Stimulated activated CD4-positive, alpha-beta T cell treated with anti-CD3 and anti-CD28 coated beads, Interleukin-2, amount 100 ng/mL, for 24 hours (primary cell): Measurements from ENCODE around the gene TNFAIP2.
"Not testable (repeated sequence)": the region's sequence is repeated elsewhere in the genome, so short reads cannot be mapped to it uniquely, and the experiment has no call there.

Experiments used
- DNase-seq, 2 donors: peaks; one replicate each; pipeline ENCODE4 v3.0.0-alpha.2; 2020

The TNFAIP2 gene

DNA sequence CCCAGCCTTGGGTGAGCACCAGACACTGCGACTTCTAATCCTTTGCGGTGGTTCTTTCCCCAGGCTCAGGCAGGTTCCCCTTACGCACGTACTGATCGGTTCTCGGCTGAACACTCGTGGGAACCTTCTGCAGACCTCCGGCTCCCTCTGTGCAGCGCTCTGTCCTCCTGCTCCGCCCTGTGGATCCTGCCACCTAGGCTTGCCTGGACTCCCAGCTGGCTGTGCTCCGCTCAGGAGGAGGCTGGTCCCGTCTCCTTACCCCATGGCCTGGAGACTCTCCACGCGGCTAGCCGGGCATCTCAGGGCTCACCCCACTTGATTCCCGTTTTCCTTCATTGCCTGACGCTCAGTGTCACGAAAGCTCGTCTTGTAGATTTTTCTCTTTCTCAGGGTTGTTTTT lies 34.7 kb downstream of the TNFAIP2 start:
- DNase-seq = no peak

DNA sequence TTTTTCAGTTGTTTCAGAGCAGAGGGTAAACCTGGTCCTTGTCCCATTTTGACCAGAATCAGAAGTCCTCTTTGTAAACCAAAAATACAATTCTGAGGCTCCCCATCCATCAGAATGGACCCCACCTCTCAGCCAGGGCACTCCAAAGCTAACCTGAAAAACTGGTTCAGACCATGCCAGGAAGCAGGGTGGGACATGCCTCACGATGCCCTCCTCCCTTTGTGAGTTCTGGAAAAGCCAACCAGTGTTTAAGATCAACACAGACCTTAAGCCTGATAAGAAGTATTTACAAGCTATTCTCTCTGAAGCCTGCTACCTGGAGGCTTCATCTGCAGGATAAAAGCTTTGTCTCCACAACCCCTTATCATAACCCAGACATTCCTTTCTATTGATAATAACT lies 35.4 kb downstream of the TNFAIP2 start:
- DNase-seq = no peak

DNA sequence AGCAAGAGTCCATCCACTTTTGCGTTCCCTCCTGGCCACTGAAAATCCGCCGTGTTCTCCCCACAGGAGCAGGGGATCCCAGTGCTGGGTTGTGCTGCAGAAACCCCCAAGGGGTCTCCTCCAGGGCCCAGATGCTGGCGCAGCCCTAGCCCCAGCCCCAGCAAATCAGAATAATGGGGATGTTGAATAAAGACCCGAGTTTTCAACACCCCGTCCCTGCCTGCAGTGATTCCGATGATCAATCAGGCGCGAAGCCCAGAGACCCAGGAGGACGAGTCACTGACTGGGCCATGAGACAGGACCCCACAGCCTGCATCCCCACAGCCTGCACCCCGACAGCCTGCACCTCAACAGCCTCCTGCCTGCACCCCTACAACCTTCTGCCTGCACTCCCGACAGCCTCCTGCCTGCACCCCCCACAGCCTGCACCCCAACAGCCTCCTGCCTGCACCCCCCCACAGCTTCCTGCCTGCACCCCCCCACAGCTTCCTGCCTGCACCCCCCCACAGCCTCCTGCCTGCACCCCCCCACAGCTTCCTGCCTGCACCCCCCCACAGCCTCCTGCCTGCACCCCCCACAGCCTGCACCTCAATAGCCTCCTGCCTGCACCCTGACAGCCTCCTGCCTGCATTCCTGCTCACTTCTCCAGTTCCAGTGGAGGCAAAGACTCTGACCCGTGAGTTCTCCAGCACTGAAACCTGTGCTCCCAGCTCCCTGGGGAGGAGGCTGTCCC lies 37.2 kb downstream of the TNFAIP2 start:
- no peak for DNase-seq

DNA sequence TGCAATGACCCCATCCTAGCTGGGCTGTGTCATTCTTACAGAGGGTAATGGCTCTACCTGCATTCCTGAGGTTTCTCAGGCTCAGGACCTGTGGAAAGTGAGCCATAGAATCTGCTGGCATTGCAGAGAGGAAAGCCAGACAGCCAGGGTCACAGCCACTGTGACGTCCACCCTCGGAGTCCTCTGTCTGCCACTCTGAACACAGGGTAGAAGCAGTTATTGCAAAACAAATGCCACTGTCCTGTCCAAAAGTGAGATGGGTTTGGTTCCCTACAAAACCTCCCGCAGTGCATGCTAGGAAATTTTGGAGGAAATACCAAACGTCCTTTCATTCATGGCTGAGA lies 37.8 kb downstream of the TNFAIP2 start:
- DNase-seq = no peak

DNA sequence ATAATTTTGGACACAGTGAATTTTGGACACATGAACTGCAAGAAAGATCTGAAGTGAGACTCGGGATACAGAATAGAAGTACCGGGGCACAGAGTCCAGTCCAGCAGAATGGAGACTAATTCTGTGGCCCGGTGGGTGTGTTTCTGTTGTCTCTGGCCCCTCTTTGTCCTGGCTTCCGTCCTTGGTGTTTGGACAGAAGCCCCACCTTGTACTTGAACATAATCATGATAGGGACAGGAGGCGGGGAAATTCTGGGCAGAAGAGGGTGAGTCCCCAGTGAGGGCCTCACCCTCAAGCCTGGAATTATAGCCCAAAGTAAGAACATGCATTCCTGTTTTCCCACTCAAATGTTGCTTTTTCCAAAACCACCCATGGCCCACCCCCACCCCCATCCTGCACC lies 39.9 kb downstream of the TNFAIP2 start:
- no peak for DNase-seq

DNA sequence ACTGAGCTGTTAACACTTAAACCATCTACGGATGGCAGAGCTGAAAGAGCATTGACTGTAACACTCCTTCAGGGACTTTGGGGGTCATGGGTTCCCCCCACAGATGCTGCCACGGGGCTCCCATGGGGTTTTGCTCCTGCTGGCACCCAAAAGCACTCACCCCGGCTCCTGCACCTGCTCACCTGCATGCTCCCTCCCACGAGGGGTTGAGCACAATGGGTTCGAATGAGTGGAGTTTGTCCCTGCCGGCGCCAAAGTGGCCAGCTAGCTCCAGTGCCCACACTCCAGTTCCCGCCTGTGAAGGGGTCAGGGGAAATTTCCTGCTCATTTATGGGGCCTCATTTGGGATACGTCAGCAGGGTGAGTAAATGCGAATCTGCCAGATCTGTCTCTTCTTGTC lies 40.7 kb downstream of the TNFAIP2 start:
- DNase-seq = no peak

DNA sequence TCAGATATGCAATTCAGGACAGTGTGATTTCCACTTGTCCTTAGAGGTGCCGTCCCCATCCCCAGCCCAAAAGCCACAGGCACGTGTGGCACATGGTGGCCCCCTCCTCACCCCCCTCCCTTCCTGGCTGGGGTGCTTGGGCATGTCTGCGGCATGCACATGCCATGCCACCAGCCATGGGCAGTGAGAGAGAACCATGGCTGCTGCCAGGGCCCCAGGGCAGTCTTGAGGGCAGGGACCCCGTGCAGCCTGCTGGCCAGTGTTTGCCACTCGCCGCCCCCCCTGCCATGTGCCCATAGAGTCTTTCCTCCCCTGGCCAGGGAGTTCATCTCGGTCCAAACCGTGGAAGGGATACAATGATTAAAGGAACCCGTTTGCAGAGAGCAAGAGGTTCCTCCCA lies 41.5 kb downstream of the TNFAIP2 start:
- no peak for DNase-seq

DNA sequence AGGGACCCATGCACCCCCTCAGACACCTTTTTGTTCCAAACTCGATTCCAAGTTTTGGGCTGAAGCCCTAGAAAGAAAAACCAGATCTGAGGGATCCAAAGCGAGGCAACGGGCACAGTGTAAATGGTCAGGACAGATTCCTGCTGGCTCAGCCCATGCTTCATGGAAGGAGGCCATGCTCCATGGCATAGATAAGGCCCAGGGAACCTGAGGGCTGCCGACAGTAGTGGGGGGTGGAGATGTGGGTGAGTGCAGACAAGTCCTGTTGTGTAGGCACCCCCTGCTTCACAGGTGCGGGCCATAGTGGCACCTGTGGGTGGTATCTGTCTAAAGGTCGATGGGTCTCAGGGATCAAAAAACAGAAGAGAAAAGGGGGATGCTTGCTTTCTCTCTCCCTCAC lies 42.1 kb downstream of the TNFAIP2 start:
- no peak for DNase-seq

DNA sequence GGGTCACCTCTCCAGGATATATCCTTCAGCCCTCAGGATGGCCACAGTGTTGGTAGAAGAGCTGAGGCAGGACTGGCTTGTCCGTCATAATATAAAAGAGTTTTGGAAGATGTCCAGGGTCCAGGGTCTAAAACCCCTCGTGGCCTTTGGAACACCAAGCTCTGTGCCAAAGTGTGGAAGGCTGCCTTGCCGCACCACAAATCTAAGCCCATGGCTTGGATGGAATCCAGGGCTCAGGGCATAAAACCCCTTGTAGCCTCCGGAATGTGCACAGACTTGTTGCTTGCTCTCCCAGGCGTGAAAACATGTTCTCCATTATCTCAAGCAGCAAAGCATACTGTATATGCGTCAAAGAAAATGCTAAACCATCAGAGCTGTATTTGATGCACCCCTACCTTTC lies 46.7 kb downstream of the TNFAIP2 start:
- DNase-seq = no peak

DNA sequence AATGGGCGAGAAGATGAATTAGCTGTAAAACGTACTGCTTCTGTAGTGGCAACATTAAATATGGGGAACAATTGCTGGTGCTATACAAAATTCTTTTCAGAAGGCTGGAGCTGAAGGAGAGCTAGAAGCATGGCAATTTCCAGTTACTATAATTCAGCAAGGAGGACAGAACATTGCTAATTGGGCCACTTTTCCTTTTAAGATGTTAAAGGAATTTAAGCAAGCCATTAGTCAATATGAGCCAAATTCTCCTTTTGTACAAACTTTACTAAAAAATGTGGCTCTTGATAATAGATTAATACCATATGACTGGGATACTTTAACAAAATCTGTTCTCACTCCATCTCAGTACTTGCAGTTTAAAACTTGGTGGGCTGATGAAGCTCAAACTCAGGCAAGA lies 47.9 kb downstream of the TNFAIP2 start:
- not testable (repeated sequence) for DNase-seq

DNA sequence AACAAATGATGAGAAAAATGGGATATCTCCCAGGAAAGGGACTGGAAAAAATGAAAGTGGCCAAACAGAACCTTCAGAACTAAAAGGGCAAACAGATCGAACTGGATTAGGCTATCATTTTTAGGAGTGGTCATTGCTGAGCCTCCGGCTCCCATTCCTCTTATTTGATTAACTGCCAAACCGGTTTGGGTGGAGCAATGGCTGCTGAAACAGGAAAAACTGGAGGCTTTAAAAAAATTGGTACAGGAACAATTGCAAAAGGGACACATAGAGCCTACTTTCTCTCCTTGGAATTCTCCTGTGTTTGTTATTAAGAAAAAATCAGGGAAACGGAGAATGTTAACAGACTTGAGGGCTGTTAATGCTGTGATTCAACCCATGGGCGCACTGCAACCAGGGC lies 49.7 kb downstream of the TNFAIP2 start:
- DNase-seq = no peak

DNA sequence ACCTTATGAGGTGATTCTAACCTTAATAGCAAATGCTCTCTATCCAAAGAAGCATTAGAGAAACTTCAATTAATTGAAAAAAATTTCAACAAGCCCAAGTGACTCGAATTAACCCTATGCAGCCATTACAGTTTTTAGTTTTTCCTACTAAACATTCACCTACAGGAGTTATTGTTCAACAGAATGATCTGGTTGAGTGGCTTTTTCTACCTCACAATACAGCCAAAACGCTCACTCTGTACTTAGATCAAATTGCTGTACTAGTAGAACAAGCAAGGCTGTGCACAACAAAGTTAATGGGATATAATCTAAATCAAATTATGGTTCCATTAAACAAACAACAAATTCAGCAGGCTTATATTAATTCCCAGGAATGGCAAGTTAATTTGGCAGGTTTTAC lies 50.6 kb downstream of the TNFAIP2 start:
- DNase-seq = not testable (repeated sequence)

DNA sequence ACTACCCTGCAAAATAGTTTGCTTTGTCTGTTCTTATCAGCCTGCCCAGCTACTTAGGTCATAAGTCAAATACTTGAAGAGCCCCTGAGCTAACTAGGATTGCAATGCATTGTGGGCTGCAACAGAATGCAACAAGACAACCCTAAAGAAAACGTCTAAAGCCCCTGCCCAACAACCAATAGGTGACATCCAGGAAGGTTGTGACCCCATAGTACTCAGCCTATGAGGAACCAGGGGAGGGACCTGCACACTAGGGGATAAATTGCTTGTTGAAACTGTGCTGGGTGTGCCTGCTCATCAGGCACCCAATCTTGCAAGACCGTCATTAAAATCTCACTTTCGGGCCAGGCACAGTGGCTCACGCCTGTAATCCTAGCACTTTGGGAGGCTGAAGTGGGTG lies 52.9 kb downstream of the TNFAIP2 start:
- not testable (repeated sequence) for DNase-seq

DNA sequence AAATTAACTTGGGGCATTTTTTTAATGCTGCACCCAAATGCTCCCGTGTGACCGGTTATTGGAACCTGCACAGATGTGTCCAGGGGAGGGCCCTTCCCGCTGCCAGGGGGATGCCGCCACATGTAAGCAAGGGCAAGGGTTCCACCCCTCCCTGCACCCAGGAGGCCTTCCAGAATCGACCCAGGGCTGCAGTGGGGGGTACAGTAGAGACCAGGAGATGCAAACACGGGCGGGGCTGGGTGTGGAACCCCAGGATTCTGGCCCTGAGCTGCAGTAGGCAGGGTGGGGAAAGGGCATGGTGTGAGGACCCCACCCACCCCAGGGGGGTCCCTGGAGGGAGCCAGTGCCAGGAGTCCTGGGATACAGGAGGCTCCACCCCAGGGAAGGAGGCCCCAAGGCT lies 54.1 kb downstream of the TNFAIP2 start:
- no peak for DNase-seq

DNA sequence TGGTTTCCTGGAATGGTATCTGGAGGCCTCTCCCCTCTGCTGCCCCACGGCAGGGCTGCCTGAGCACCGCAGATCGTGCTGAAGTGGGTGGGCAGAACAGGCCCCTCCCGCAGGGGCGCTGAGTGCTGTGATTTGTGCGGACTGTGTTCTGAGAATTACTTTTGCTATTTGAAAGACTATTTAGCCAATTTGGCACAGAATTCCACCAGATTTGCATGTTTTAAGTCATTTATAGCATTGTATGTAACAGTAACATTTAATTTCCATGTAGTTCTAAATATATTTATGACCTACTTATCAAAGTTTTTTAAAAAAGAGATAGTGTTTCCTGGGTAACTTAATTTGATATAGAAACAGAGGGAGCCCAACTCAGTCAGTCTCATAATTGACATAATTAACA lies 55.3 kb downstream of the TNFAIP2 start:
- DNase-seq = no peak

DNA sequence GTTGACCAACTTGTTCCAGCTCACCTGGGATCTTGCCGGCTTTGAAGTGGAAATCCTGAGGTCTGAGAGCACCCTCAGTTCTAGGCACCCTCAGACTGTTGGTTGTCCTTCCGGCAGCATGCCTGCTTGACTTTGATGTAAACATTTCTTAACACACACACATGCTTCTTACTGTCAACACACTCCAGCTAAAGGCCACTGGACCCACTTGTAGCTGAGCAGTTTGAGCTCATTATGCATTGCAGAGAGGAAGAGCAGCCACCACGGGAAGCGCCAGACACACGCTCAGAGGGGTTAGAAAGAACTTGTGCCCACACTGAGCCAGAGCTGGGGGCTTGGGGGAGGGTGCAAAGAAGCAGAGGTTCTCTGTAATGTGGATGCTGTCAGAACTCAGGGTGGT lies 55.8 kb downstream of the TNFAIP2 start:
- no peak for DNase-seq

DNA sequence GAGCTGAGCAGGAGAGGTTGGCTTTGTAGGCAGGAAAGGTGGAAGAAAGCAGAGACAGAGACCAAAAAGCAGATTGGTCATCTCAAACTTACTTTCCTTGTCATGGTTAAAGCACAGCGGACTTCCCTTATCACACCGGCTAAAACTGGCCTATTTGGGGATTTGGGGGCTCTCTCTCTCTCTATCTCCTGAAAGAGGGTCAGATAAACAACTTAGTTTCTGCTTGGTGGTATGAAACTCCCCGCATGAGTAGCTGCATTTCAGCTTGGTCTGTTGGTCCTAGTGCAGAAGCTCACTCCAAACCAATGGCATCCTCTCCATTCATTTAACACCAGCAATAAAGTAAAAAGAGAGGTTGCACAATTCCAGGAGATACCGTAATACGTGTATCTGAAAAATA lies 57.1 kb downstream of the TNFAIP2 start:
- no peak for DNase-seq

DNA sequence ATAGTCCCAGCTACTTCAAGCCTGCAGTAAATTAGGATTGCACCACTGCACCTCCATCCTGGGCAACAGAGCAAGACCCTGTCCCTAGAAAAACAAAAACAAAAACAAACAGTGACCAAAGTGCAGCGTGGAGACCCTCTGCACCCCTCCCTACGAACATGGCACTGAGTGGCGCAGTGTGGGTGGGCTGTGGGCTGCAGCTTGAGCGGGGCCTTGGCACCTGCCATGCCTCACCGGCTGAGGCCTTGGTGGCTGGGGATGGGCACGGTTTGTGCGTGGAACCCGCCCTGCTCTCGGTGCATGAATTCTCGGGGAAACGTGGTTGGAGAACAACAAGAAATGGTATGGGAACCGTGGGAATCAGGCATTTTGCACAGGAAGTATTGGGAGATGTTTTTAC lies 60.8 kb downstream of the TNFAIP2 start:
- no peak for DNase-seq

DNA sequence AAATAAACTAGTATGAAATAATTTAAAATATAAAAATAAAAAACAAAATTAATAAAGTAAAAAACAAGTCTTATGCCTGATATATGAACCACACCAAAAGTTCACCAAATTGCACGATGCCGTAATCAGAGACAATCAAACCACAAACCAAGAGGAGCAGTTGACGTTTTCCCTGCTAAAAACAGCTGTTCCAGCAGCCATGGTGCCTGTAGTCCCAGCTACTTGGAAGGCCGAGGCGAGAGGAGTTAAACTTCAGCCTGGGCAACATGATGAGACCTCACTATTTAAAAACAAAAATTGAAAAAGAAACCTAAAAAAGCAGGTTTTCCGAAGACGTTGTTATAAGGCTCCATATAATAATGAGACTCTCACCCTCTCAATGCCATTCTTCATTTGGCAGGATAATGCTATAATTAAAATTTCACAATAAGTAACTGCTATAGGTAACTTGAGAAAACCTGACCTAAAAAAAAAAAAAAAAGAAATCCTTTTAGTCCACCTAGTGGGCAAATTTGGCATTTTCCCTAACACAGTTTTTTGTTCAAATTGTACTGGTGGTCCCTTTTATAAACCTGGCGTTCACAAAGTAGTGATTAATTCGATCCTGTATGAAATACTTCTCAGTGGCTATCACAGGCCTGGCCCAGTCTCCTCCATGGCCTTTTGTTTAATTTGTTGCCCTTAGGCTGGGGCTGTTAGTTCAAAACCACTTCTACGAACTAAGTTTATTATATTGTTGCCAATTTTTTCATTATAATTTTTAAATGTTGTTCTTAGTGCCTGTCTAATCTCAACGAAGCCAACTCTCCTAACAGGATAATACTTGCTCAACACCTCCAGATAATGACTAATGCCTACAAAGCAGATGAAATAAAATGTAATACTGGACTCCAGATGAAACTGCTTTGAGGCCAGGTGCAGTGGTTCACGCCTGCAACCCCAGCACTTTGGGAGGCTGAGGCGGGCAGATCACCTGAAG lies 62.1 kb downstream of the TNFAIP2 start:
- no peak for DNase-seq

DNA sequence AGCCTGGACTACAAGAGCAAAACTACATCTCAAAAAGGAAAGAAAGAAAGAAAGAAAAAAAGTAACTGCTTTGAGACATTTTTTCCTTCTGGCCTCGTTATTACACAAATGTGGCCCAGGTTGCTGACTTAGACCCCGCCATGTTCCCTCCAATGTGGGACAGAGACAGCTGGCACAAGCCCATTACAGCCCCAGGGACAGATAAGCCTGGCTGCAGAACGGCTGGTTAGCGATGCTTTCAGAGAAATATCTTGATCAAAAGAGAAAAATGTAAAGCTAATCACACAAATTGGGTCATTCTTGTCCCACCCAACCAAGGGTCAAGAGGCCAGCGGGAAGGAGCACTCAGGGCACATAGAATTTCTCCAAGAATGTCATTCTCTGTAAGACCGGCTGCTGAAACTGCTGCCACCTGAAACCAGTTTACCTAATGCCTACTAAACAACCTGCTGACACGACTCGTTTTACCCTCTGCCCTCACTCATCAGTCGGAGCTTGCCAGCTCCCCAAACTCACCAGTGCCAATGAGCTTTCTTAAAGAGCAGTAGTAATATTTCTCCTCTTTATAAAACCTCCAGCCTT lies 63.1 kb downstream of the TNFAIP2 start:
- no peak for DNase-seq
